HepG2 (cell line): ENCODE results near the gene RUSF1. TPM values are rescaled to one million over a fixed set of nuclear protein-coding genes. Genes with fewer than 3 reads are reported as not detected.

Source experiments
- ATAC-seq: fragments of 200-7000 bp; cut with Tn5 transposase; 3 replicates; pipeline ENCODE4 v1.9.1; 2020; ENCODE audit warnings: mild to moderate bottlenecking, moderate library complexity
- BruUV-seq: library from RNA; stranded (reverse); fragments of 400-500 nt; replicated peaks from 2 replicates; lab custom pipeline; 2021; lab: Mats Ljungman, UMichigan
- CTCF ChIA-PET: fragments of 300-600 bp; formaldehyde crosslinking; extraction: SDS; loops from one replicate; lab custom pipeline; 2021; ENCODE audit warnings: low total read pairs, inconsistent platforms, low intra/inter-chr PET ratio; lab: Yijun Ruan, JAX
- POLR2A ChIA-PET: fragments of 350-600 bp; sonication (Branson Sonifier 250); formaldehyde crosslinking; loops from one replicate; lab custom pipeline; 2020; ENCODE audit warnings: antibody characterized with exemption, inconsistent platforms; lab: Yijun Ruan, JAX
- DNase-seq: peaks from one replicate; pipeline ENCODE4 v3.0.0-alpha.2; 2015; ENCODE audit warnings: low spot score
- FAIRE-seq: peaks from 3 replicates; lab custom pipeline; 2011; peaks lifted over from hg19 to GRCh38; lab: Jason Lieb, UNC
- H2AFZ ChIP-seq: one replicate; pipeline ENCODE4 v1.6.1; 2011; ENCODE audit warnings: low read length, inconsistent platforms
- H3K27ac ChIP-seq: fragments of 300-600 bp; 3 replicates; pipeline ENCODE4 v1.8.0; 2011; ENCODE audit warnings: mixed run types, mild to moderate bottlenecking, mixed read lengths, low read length, inconsistent platforms; ENCODE audit not compliant: insufficient read depth; ENCODE audit errors: extremely low read length
- H3K27me3 ChIP-seq, 2 experiments: fragments of 200-600 bp in 1 of 2; 2 replicates in 1 of 2; 3 replicates in 1 of 2; pipeline versions ENCODE4 v1.6.0 to v1.8.0; 2011; ENCODE audit warnings: low read length in 2 of 2, mild to moderate bottlenecking in 2 of 2, moderate library complexity in 2 of 2, inconsistent platforms in 1 of 2; ENCODE audit not compliant: insufficient read depth in 2 of 2, control insufficient read depth in 1 of 2
- H3K36me3 ChIP-seq, 2 experiments: fragments of 200-600 bp in 1 of 2; replicated peaks in 1 of 2; 2 replicates in 1 of 2; 3 replicates in 1 of 2; pipeline versions ENCODE4 v1.5.1 to v1.8.0; 2011; ENCODE audit warnings: low read length in 2 of 2, inconsistent platforms in 1 of 2; ENCODE audit not compliant: insufficient read depth in 2 of 2, control insufficient read depth in 1 of 2
- H3K4me1 ChIP-seq: 2 replicates; pipeline ENCODE4 v1.5.1; 2012; ENCODE audit warnings: low read length, inconsistent platforms; ENCODE audit not compliant: insufficient read depth
- H3K4me2 ChIP-seq: 2 replicates; pipeline ENCODE4 v1.6.0; 2011; ENCODE audit warnings: low read depth, low read length, inconsistent platforms
- H3K4me3 ChIP-seq, 3 experiments: fragments of 200-600 bp in 1 of 3; sonication (generic), shearing (Covaris generic) in 1 of 3; replicated peaks in 1 of 3; 2 replicates each; pipeline ENCODE4 v1.5.1; 2011 to 2016; ENCODE audit warnings: low read length in 3 of 3, inconsistent platforms in 2 of 3, low read depth in 2 of 3, mild to moderate bottlenecking in 2 of 3, control low read depth in 1 of 3, mixed read lengths in 1 of 3; ENCODE audit not compliant: insufficient read depth in 1 of 3
- H3K79me2 ChIP-seq: one replicate; pipeline ENCODE4 v1.6.1; 2011; ENCODE audit warnings: low read length, inconsistent platforms; ENCODE audit not compliant: insufficient read depth
- H3K9ac ChIP-seq: 2 replicates; pipeline ENCODE4 v1.6.0; 2011; ENCODE audit warnings: mild to moderate bottlenecking, low read depth, low read length, inconsistent platforms; ENCODE audit not compliant: insufficient read depth
- H3K9me3 ChIP-seq: 2 replicates; pipeline ENCODE4 v1.5.1; 2012; ENCODE audit warnings: mild to moderate bottlenecking, low read length
- H4K20me1 ChIP-seq: 2 replicates; pipeline ENCODE4 v1.6.0; 2011; ENCODE audit warnings: inconsistent platforms, mild to moderate bottlenecking, low read length, moderate library complexity; ENCODE audit not compliant: insufficient read depth
- DRAP1 ChIP-seq: IDR thresholded peaks from 2 replicates; pipeline ENCODE4 v1.6.1; 2016; ENCODE audit warnings: missing genetic modification reagents, missing compliant biosample characterization
- ETV5 ChIP-seq: IDR thresholded peaks from 2 replicates; pipeline ENCODE4 v1.6.1; 2018; ENCODE audit warnings: missing biosample characterization, missing genetic modification reagents, inconsistent platforms, borderline replicate concordance
- HES4 ChIP-seq: sonication (generic); formaldehyde crosslinking; IDR thresholded peaks from 2 replicates; pipeline ENCODE4 v1.9.0; 2021; ENCODE audit warnings: mild to moderate bottlenecking, missing genetic modification reagents, borderline replicate concordance
- HNRNPL ChIP-seq: fragments of 200-400 bp; formaldehyde crosslinking; IDR thresholded peaks from 2 replicates; pipeline ENCODE4 v1.6.1; 2017; ENCODE audit warnings: mild to moderate bottlenecking, low read depth, low read length
- NONO ChIP-seq, 2 experiments: fragments of 450-650 bp in 1 of 2; sonication (generic) in 1 of 2; formaldehyde crosslinking in 1 of 2; IDR thresholded peaks in 1 of 2; conservative IDR thresholded peaks in 1 of 2; 2 replicates each; pipeline versions ENCODE4 v1.6.1 to v1.8.0; 2017 to 2022; ENCODE audit warnings: mild to moderate bottlenecking in 1 of 2, missing genetic modification reagents in 1 of 2, moderate library complexity in 1 of 2
- SIX4 ChIP-seq: sonication (generic); formaldehyde crosslinking; IDR thresholded peaks from 2 replicates; pipeline ENCODE4 v1.4.0; 2020; ENCODE audit warnings: missing genetic modification reagents
- ZNF670 ChIP-seq: sonication (generic); formaldehyde crosslinking; IDR thresholded peaks from 2 replicates; pipeline ENCODE4 v1.8.0; 2022; ENCODE audit warnings: mild to moderate bottlenecking, missing genetic modification reagents, borderline replicate concordance
- ZNF740 ChIP-seq: sonication (generic); formaldehyde crosslinking; IDR thresholded peaks from 2 replicates; pipeline ENCODE4 v1.4.0; 2020; ENCODE audit warnings: missing genetic modification reagents
- ZNF816 ChIP-seq: sonication (generic); formaldehyde crosslinking; IDR thresholded peaks from 2 replicates; pipeline ENCODE4 v1.8.0; 2022; ENCODE audit warnings: missing genetic modification reagents, mild to moderate bottlenecking, borderline replicate concordance
- WGBS: methylation state at CpG from one replicate; pipeline ENCODE4 v1.1.6; 2017; ENCODE audit warnings: low lambda C conversion rate; 5-methylcytosine and 5-hydroxymethylcytosine counted together
- in situ Hi-C: cut with HindIII; loops from 2 replicates; pipeline ENCODE4 v1.10.0; 2017; ENCODE audit warnings: low pct_unique_long_range_greater_than_20kb; ENCODE audit not compliant: extremely low pct_ligation_motif_present
- intact Hi-C: fragments of 100-400 bp; cut with micrococcal nuclease; formaldehyde crosslinking; loops from one replicate; pipeline ENCODE4 v1.10.0; 2022; ENCODE audit not compliant: unreplicated experiment
- polyA plus RNA-seq, 8 experiments: library from polyadenylated mRNA; depleted of rRNA in 3 of 8; stranded (reverse) in 7 of 8; unstranded in 1 of 8; fragments of >200 nt; fragmentation: Illumina TruSeq in 4 of 8; extraction: Trizol in 4 of 8; gene quantifications; 2 replicates each; pipeline versions ENCODE4 v1.2.1 to v1.2.3, GENCODE V29; 2011 to 2016; ENCODE audit warnings: low read depth in 4 of 8, missing spikeins in 1 of 8, mixed read lengths in 1 of 8; ENCODE audit not compliant: insufficient read depth in 1 of 8
- total RNA-seq, 5 experiments: library from RNA; depleted of rRNA; stranded (reverse); fragments of >200 nt; fragmentation: Illumina TruSeq; extraction: Trizol; gene quantifications; 2 replicates each; pipeline ENCODE4 v1.2.3, GENCODE V29; 2016; ENCODE audit warnings: low read depth in 1 of 5

Gene RUSF1
- total and polyA plus RNA-seq, 2 of the 13 experiments (the other 11 are each of a cell fraction or from before 2014, with no cell fraction given) = 40.8 to 50.2 TPM

DNA sequence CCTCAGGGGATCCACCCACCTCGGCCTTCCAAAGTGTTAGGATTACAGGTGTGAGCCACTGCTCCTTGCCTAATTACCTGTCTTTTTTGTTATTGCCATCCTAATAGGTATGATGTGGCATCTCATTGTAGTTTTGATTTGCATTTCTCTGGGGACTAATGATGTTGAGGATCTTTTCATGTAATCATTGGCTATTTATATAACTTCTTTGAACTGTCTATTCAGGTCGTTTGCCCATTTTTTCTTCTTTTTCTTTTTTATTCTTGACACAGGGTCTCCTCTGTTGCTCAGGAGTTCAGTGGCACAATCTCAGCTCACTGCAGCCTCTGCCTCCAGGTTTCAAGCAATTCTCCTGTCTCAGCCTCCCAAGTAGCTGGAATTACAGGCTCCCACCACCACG, 37.6 kb downstream of the RUSF1 start:
- no peaks in the 10 kb centered on the region for H4K20me1 ChIP-seq
- WGBS = 46% methylated on average over 3 of the region's 3 CpGs
- intact Hi-C loops = no loop called here
- no peak for TF ChIP-seq ETV5 (CRISPR knock-in tag)
- TF ChIP-seq HNRNPL = no peak
- TF ChIP-seq ZNF670 (CRISPR knock-in tag) = no peak
- TF ChIP-seq NONO (IDR thresholded peaks at IDR 0.05) = no peak
- no peak for TF ChIP-seq NONO (CRISPR knock-in tag; conservative IDR thresholded peaks at IDR 0.05)
- no peak for TF ChIP-seq DRAP1 (CRISPR knock-in tag)
- TF ChIP-seq SIX4 (CRISPR knock-in tag) = no peak
- no peak for TF ChIP-seq HES4 (CRISPR knock-in tag)
- TF ChIP-seq ZNF816 = no peak
- no peak for TF ChIP-seq ZNF740 (CRISPR knock-in tag)
- H3K9me3 ChIP-seq = no peaks in the 10 kb centered on the region
- no peak overlapping the region for H2AFZ ChIP-seq
- ATAC-seq (no peak), DNase-seq (no peak), FAIRE-seq (no peak)
- BruUV-seq = no TSS peak
- H3K4me2 ChIP-seq = no peak overlapping the region
- H3K4me3 ChIP-seq = no peak overlapping the region
- H3K27ac ChIP-seq = no peak overlapping the region
- in situ Hi-C loops = no loop called here
- H3K36me3 ChIP-seq = peaks cover 7 to 11% of the 10 kb centered on the region in 2 experiments
- H3K79me2 ChIP-seq = no peaks in the 10 kb centered on the region
- H3K9ac ChIP-seq = no peak overlapping the region
- ChIA-PET CTCF (no interaction called here), POLR2A (interaction anchor here (1.1 kb wide), 1 partner anchor 12 kb away, joined by 3 read pairs; no protein-coding TSS in a partner anchor)
- H3K4me1 ChIP-seq = peaks cover 40% of the 10 kb centered on the region
- peaks cover 0 to 7% of the 10 kb centered on the region in 2 experiments; a peak in 1 of 5 replicates for H3K27me3 ChIP-seq
